SK-N-SH treated with all-trans-retinoic acid at 6 μM for 48 hours (cell line): ENCODE data around the gene SAT1.

ENCODE experiments used
- ATAC-seq: fragments of 200-7000 bp; cut with Tn5 transposase; 3 replicates; pipeline ENCODE4 v1.9.1; 2020; ENCODE audit warnings: mild to moderate bottlenecking, moderate library complexity
- ARNTL ChIP-seq: fragments of 450-650 bp; formaldehyde crosslinking; IDR thresholded peaks from 2 replicates; pipeline ENCODE4 v1.5.0; 2020; ENCODE audit warnings: low read depth, mild to moderate bottlenecking, moderate library complexity, borderline replicate concordance
- BACH2 ChIP-seq: fragments of 250-450 bp; sonication (Bioruptor Pico); IDR thresholded peaks from 2 replicates; pipeline ENCODE4 v1.9.0; 2021; ENCODE audit warnings: mild to moderate bottlenecking, borderline replicate concordance
- CSDC2 ChIP-seq: fragments of 250-450 bp; sonication (Bioruptor Pico); IDR thresholded peaks from 2 replicates; pipeline ENCODE4 v1.5.0; 2020; ENCODE audit warnings: mild to moderate bottlenecking, moderate library complexity
- ESRRG ChIP-seq: fragments of 250-450 bp; sonication (Bioruptor Pico); IDR thresholded peaks from 2 replicates; pipeline ENCODE4 v1.6.1; 2021; ENCODE audit warnings: mild to moderate bottlenecking
- GLIS3 ChIP-seq: fragments of 250-450 bp; sonication (Bioruptor Pico); IDR thresholded peaks from 2 replicates; pipeline ENCODE4 v1.5.0; 2020; ENCODE audit warnings: mild to moderate bottlenecking, moderate library complexity
- ISL1 ChIP-seq: fragments of 250-450 bp; sonication (Bioruptor Pico); IDR thresholded peaks from 2 replicates; pipeline ENCODE4 v2.1.2; 2022; ENCODE audit warnings: mild to moderate bottlenecking, moderate library complexity
- RARB ChIP-seq: fragments of 250-450 bp; sonication (Bioruptor Pico); IDR thresholded peaks from 2 replicates; pipeline ENCODE4 v1.8.0; 2021; ENCODE audit warnings: mild to moderate bottlenecking, moderate library complexity
- SNAI2 ChIP-seq: fragments of 250-450 bp; sonication (Bioruptor Pico); IDR thresholded peaks from 2 replicates; pipeline ENCODE4 v1.5.0; 2020; ENCODE audit warnings: mild to moderate bottlenecking, moderate library complexity
- TCF4 ChIP-seq: fragments of 250-450 bp; sonication (Bioruptor Pico); IDR thresholded peaks from 2 replicates; pipeline ENCODE4 v1.8.0; 2021; ENCODE audit warnings: mild to moderate bottlenecking, moderate library complexity, borderline replicate concordance
- TOX ChIP-seq: fragments of 250-450 bp; sonication (Bioruptor Pico); IDR thresholded peaks from 2 replicates; pipeline ENCODE4 v1.8.0; 2021; ENCODE audit warnings: mild to moderate bottlenecking, moderate library complexity, borderline replicate concordance
- ZC3H10 ChIP-seq: fragments of 250-450 bp; sonication (Bioruptor Pico); IDR thresholded peaks from 2 replicates; pipeline ENCODE4 v1.5.1; 2021; ENCODE audit warnings: mild to moderate bottlenecking, moderate library complexity
- ZFP30 ChIP-seq: fragments of 450-650 bp; formaldehyde crosslinking; IDR thresholded peaks from 2 replicates; pipeline ENCODE4 v1.5.0; 2022; ENCODE audit warnings: mild to moderate bottlenecking, moderate library complexity
- ZNF565 ChIP-seq: fragments of 450-650 bp; formaldehyde crosslinking; conservative IDR thresholded peaks from 2 replicates; pipeline ENCODE4 v1.5.0; 2020; ENCODE audit warnings: low read depth, mild to moderate bottlenecking, moderate library complexity
- ZNF70 ChIP-seq: fragments of 450-650 bp; formaldehyde crosslinking; IDR thresholded peaks from 2 replicates; pipeline ENCODE4 v1.5.0; 2020; ENCODE audit warnings: mild to moderate bottlenecking, moderate library complexity
- ZNF8 ChIP-seq: fragments of 450-650 bp; formaldehyde crosslinking; IDR thresholded peaks from 2 replicates; pipeline ENCODE4 v1.5.0; 2020; ENCODE audit warnings: mild to moderate bottlenecking, moderate library complexity
- TF ChIP-seq, protein P1 (sequence below): fragments of 250-450 bp; sonication (Bioruptor Pico); IDR thresholded peaks from 2 replicates; pipeline ENCODE4 v1.8.0; 2020; ENCODE audit warnings: mild to moderate bottlenecking, moderate library complexity, borderline replicate concordance
- TF ChIP-seq, protein P2 (sequence below): fragments of 250-450 bp; sonication (Bioruptor Pico); IDR thresholded peaks from 2 replicates; pipeline ENCODE4 v1.5.0; 2020; ENCODE audit warnings: mild to moderate bottlenecking, moderate library complexity
- TF ChIP-seq, protein P3 (sequence below): fragments of 250-450 bp; sonication (Bioruptor Pico); IDR thresholded peaks from 2 replicates; pipeline ENCODE4 v1.5.1; 2020; ENCODE audit warnings: low read depth, mild to moderate bottlenecking, moderate library complexity

SAT1 gene

DNA sequence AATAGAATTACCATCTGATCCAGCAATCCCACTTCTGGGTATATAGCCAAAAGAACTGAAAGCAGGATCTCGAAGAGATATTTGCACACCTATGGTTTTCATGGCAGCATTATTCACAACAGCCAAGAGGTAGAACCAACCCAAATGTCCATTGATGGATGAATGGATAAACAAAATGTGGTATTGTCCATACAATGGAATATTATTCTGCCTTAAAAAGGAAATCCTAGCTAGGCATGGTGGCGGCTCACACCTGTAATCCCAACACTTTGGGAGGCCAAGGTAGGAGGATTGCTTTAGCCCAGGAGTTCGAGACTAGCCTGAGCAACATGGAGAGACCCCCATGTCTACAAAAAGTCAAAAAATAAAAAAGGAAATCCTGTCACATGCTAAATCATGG, 27.3 kb downstream of the SAT1 start:
- TF ChIP-seq, protein P1, sequence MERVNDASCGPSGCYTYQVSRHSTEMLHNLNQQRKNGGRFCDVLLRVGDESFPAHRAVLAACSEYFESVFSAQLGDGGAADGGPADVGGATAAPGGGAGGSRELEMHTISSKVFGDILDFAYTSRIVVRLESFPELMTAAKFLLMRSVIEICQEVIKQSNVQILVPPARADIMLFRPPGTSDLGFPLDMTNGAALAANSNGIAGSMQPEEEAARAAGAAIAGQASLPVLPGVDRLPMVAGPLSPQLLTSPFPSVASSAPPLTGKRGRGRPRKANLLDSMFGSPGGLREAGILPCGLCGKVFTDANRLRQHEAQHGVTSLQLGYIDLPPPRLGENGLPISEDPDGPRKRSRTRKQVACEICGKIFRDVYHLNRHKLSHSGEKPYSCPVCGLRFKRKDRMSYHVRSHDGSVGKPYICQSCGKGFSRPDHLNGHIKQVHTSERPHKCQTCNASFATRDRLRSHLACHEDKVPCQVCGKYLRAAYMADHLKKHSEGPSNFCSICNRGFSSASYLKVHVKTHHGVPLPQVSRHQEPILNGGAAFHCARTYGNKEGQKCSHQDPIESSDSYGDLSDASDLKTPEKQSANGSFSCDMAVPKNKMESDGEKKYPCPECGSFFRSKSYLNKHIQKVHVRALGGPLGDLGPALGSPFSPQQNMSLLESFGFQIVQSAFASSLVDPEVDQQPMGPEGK (CRISPR knock-in tag): no peak
- TF ChIP-seq, protein P2, sequence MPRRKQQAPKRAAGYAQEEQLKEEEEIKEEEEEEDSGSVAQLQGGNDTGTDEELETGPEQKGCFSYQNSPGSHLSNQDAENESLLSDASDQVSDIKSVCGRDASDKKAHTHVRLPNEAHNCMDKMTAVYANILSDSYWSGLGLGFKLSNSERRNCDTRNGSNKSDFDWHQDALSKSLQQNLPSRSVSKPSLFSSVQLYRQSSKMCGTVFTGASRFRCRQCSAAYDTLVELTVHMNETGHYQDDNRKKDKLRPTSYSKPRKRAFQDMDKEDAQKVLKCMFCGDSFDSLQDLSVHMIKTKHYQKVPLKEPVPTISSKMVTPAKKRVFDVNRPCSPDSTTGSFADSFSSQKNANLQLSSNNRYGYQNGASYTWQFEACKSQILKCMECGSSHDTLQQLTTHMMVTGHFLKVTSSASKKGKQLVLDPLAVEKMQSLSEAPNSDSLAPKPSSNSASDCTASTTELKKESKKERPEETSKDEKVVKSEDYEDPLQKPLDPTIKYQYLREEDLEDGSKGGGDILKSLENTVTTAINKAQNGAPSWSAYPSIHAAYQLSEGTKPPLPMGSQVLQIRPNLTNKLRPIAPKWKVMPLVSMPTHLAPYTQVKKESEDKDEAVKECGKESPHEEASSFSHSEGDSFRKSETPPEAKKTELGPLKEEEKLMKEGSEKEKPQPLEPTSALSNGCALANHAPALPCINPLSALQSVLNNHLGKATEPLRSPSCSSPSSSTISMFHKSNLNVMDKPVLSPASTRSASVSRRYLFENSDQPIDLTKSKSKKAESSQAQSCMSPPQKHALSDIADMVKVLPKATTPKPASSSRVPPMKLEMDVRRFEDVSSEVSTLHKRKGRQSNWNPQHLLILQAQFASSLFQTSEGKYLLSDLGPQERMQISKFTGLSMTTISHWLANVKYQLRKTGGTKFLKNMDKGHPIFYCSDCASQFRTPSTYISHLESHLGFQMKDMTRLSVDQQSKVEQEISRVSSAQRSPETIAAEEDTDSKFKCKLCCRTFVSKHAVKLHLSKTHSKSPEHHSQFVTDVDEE (CRISPR knock-in tag): no peak
- TF ChIP-seq, protein P3, sequence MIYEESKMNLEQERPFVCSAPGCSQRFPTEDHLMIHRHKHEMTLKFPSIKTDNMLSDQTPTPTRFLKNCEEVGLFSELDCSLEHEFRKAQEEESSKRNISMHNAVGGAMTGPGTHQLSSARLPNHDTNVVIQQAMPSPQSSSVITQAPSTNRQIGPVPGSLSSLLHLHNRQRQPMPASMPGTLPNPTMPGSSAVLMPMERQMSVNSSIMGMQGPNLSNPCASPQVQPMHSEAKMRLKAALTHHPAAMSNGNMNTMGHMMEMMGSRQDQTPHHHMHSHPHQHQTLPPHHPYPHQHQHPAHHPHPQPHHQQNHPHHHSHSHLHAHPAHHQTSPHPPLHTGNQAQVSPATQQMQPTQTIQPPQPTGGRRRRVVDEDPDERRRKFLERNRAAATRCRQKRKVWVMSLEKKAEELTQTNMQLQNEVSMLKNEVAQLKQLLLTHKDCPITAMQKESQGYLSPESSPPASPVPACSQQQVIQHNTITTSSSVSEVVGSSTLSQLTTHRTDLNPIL (CRISPR knock-in tag): no peak
- TF ChIP-seq ISL1 (no peak), ZC3H10 (CRISPR knock-in tag) (no peak), ESRRG (no peak)
- ATAC-seq: no peak

DNA sequence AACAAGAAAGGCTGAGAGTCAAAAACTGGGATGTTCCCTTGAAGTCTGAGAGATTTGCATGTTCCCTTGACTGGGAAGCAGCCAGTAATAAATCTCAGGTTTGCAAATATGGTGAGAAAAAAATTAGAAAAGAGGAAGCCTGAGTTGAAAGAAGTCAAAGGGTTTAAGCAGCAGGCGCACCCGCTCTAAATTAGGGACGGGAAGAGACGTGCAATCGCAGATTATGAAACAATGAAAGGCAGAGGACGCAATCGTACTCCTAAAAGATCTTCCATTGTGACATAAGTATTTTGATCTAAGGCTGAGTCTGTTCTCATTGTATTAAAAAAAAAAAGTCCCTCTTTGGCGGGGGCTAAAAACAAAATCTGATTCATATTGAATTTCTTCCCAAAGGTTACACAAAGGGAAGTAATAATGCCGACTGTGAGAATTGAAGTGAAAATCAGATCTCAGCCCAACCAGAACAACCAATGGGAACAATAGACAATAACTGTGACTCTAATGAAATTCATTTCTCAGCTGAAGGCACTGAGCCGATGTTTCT, 28.2 kb downstream of the SAT1 start:
- ATAC-seq: no peak
- no peak for TF ChIP-seq ESRRG
- no peak for TF ChIP-seq ARNTL (CRISPR knock-in tag)
- no peak for TF ChIP-seq ZNF565 (CRISPR knock-in tag)
- no peak for TF ChIP-seq TOX (CRISPR knock-in tag)
- TF ChIP-seq, protein P1 (CRISPR knock-in tag): no peak
- TF ChIP-seq SNAI2 (CRISPR knock-in tag): no peak
- TF ChIP-seq BACH2 (CRISPR knock-in tag): no peak
- TF ChIP-seq ZNF8 (CRISPR knock-in tag): no peak
- TF ChIP-seq GLIS3 (CRISPR knock-in tag): no peak

DNA sequence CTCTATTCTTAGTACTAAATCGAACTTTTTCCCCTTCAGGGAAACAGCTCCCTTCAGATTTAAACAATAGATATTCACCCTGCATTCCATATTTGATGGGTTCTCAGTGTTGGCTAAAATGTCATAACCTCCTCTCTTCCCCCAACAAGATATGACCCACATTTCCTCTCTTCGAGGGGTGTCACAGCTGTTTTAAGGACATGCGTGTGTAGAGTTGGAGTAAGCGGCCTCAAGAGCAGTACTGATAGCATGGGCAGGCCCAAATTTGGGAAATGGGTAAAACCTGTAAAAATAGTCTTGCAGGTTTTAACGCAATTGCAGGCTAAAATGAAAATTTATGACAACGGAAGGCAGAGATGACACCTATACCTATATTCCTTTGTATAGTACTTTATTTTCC, 28.7 kb downstream of the SAT1 start:
- TF ChIP-seq ZNF8 (CRISPR knock-in tag): no peak
- no peak for TF ChIP-seq ZNF70 (CRISPR knock-in tag)
- TF ChIP-seq, all 23 proteins: peak for 0
- no peak for ATAC-seq

DNA sequence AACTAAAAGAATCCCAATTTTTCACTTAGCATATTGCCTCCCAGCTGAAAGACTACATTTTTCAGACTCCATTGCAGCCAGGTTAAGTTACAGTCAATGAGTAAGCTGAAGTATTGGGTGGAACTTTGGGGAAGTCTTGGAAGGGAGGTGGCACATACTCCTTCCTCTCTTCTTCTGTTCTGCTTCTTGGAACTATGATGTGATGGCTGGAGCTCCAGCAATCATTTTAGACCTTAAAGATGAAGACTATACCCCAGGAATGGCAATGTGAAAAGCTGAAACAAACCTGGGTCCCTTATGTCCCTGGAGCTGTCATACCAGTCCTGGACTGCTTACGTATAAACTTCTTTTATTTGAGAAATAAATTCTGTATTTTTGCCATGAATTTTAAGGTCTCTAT, 30.8 kb downstream of the SAT1 start:
- ATAC-seq: no peak
- TF ChIP-seq TCF4 (CRISPR knock-in tag): no peak
- TF ChIP-seq ZNF8 (CRISPR knock-in tag): no peak
- TF ChIP-seq, protein P2 (CRISPR knock-in tag): no peak
- no peak for TF ChIP-seq ZNF565 (CRISPR knock-in tag)
- TF ChIP-seq ZC3H10 (CRISPR knock-in tag): no peak
- TF ChIP-seq ESRRG: no peak
- no peak for TF ChIP-seq CSDC2 (CRISPR knock-in tag)
- no peak for TF ChIP-seq ZFP30 (CRISPR knock-in tag)
- TF ChIP-seq ISL1: no peak
- TF ChIP-seq SNAI2 (CRISPR knock-in tag): no peak
- TF ChIP-seq, protein P1 (CRISPR knock-in tag): no peak
- TF ChIP-seq BACH2 (CRISPR knock-in tag): no peak
- TF ChIP-seq, protein P3 (CRISPR knock-in tag): no peak
- no peak for TF ChIP-seq ARNTL (CRISPR knock-in tag)
- no peak for TF ChIP-seq RARB
